ENCODE data around the gene BCCIP.

DNA sequence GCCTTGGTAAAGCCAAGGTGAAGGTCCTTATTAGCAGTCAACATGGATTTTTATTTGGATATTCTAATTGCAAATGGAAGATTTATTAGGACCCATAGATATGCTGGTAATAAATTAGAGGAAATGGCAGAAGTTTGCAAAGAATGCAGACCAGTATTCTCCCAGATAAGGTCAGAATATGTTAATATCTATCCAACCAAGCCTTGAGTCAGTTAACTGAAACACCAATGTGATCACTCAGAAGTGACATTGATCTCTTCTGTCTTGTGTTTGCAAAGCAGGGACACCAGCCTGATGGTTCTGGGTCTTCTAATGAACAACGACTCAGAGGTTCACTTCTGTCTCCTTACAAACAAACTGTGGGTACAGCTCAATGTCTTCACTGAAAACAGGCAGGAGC is 21.8 kb upstream of the BCCIP start:
- TF ChIP-seq CTCF (conservative IDR thresholded peaks at IDR 0.05; ENCODE audit: low read depth, low read length) (no peak), EZH2 (IDR thresholded peaks at IDR 0.05; ENCODE audit: borderline replicate concordance, low read depth, low read length, poor library complexity, severe bottlenecking) (no peak)
